ENCODE results near the gene C2CD2L.

C2CD2L gene

GRCh38 chr11:119149018-119149785, 42.1 kb downstream of the C2CD2L start, which contains the start of gene ABCG4:
ABCG4 (plus strand) TSS chr11:119149052; CDS start chr11:119149966, 914 bp downstream.
- H3K4me3 ChIP-seq (ENCODE audit: low read depth, low read length): peak within 1 kb of the TSS; percentile 52
- TF ChIP-seq CTCF (IDR thresholded peaks at IDR 0.05; ENCODE audit: low read depth, low read length, missing control alignments): no peak
- no peak for DNase-seq (ENCODE audit: low read depth)
- in situ Hi-C loops (cut with HindIII; ENCODE audit: low sequenced_read_pairs): no loop called here

- TF ChIP-seq CTCF (IDR thresholded peaks at IDR 0.05; ENCODE audit: low read depth, low read length, missing control alignments): no peak
- peak overlapping the region; percentile 52 for H3K4me3 ChIP-seq (ENCODE audit: low read depth, low read length)
- in situ Hi-C loops (cut with HindIII; ENCODE audit: low sequenced_read_pairs): no loop called here
- no peak for DNase-seq (ENCODE audit: low read depth)
Observed at GRCh38 chr11:119149786-119150275, 42.7 kb downstream of the C2CD2L start.

DNA sequence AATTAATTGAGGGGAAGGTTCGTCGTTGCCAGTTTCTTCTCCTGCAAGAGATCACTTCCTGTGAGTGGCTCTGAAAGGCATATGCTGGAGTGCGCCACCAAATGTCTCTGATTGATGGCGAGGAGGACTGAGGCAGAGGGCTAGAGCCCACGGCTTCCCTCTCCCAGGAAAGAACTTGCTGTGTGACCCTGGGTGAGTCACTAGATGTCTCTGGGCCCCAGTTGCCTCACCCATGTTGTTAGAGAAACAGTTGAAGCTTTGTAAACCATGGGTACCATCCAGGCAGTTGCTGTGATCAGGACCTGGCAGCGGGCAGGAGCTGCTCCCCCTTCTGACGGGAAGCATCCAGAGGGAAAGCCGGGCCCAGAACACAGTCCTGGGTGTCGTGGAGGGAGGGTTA, 44.9 kb downstream of the C2CD2L start:
- in situ Hi-C loops (cut with HindIII; ENCODE audit: low sequenced_read_pairs): no loop called here
- TF ChIP-seq CTCF (IDR thresholded peaks at IDR 0.05; ENCODE audit: low read depth, low read length, missing control alignments): no peak
- DNase-seq (ENCODE audit: low read depth): no peak
- no peak overlapping the region for H3K4me3 ChIP-seq (ENCODE audit: low read depth, low read length)

GRCh38 chr11:119152604-119153003, 45.5 kb downstream of the C2CD2L start:
- DNase-seq (ENCODE audit: low read depth): no peak
- in situ Hi-C loops (cut with HindIII; ENCODE audit: low sequenced_read_pairs): no loop called here
- no peak overlapping the region for H3K4me3 ChIP-seq (ENCODE audit: low read depth, low read length)
- no peak for TF ChIP-seq CTCF (IDR thresholded peaks at IDR 0.05; ENCODE audit: low read depth, low read length, missing control alignments)

DNA sequence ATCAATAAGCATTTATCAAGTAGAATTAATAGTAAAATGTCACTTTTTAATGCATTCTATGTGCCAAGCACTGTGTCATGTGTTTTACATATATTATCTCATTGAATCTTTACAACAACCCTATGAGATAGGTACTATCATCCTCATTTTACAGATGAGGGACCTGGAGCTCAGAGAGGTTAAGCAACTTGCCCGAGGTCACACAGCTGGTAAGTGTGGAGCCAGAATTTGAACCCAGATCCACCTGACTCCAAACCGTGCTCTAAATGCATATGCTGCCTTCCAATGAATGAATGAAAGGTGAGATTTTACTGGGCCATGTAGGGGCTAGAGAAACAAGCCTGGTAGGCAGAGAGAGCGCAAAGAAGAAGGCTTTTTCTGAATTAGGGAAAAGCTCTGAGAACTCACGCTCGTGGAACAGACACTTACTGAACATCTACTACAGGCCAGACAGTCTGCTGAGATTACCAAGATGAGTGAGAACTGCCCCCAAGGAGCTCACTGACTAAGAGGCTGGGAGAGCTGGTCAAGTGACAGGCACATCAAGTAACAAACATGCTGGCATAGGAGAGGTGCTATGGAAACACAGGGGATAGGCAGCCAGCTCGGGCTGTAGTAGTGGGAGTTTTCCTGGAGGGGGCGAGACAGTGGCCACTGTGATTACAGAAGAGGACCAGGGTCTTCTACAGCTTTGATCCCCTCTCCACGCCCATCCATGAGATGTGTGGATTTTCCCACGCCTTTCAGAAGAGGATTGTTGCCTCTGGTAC, 46.1 kb downstream of the C2CD2L start:
- TF ChIP-seq CTCF (IDR thresholded peaks at IDR 0.05; ENCODE audit: low read depth, low read length, missing control alignments): no peak
- in situ Hi-C loops (cut with HindIII; ENCODE audit: low sequenced_read_pairs): no loop called here
- H3K4me3 ChIP-seq (ENCODE audit: low read depth, low read length): no peak overlapping the region
- DNase-seq (ENCODE audit: low read depth): no peak

DNA sequence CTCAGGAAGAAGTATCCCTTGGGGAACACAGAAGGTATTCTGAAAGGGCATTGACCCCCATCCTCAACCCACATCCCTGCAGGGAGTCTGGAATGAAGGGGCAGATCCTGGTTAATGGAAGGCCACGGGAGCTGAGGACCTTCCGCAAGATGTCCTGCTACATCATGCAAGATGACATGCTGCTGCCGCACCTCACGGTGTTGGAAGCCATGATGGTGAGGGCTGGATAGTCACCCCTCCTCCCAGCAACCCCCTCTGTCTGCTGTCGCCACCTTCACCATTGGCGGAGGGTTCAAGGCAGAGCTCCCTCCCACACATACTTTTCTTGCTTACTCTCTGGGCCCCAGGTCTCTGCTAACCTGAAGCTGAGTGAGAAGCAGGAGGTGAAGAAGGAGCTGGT, 47.0 kb downstream of the C2CD2L start:
- H3K4me3 ChIP-seq (ENCODE audit: low read depth, low read length): no peak overlapping the region
- TF ChIP-seq CTCF (IDR thresholded peaks at IDR 0.05; ENCODE audit: low read depth, low read length, missing control alignments): no peak
- in situ Hi-C loops (cut with HindIII; ENCODE audit: low sequenced_read_pairs): no loop called here
- DNase-seq (ENCODE audit: low read depth): no peak
